Keratinocyte (primary cell): Measurements from ENCODE around the gene ACACA. TPM values are rescaled to one million over a fixed set of nuclear protein-coding genes. Genes with fewer than 3 reads are reported as not detected.

Source experiments
- DNase-seq: peaks from one replicate; pipeline ENCODE4 v3.0.0-alpha.2; 2011; ENCODE audit warnings: low read depth, missing footprints, low spot score
- FAIRE-seq: peaks from 2 replicates; lab custom pipeline; 2011; peaks lifted over from hg19 to GRCh38; lab: Jason Lieb, UNC
- H2AFZ ChIP-seq: 2 replicates; pipeline ENCODE4 v1.6.0; 2012; ENCODE audit warnings: low read length, control low read depth, inconsistent platforms; ENCODE audit not compliant: control insufficient read depth
- H3K27ac ChIP-seq: 2 replicates; pipeline ENCODE4 v1.5.1; 2011; ENCODE audit warnings: low read length; ENCODE audit not compliant: control insufficient read depth, insufficient read depth
- H3K27me3 ChIP-seq: 3 replicates; pipeline ENCODE4 v1.6.0; 2011; ENCODE audit warnings: low read length; ENCODE audit not compliant: control insufficient read depth, insufficient read depth; ENCODE audit errors: extremely low read depth
- H3K36me3 ChIP-seq, 2 experiments: 2 replicates in 1 of 2; 3 replicates in 1 of 2; pipeline ENCODE4 v1.5.1; 2011; ENCODE audit warnings: low read length in 2 of 2, mild to moderate bottlenecking in 1 of 2; ENCODE audit not compliant: control insufficient read depth in 2 of 2, insufficient read depth in 2 of 2; ENCODE audit errors: extremely low read depth in 1 of 2
- H3K4me1 ChIP-seq: 3 replicates; pipeline ENCODE4 v1.5.1; 2011; ENCODE audit warnings: low read length; ENCODE audit not compliant: control insufficient read depth, insufficient read depth; ENCODE audit errors: extremely low read depth
- H3K4me2 ChIP-seq: 3 replicates; pipeline ENCODE4 v1.6.0; 2011; ENCODE audit warnings: low read depth, low read length; ENCODE audit not compliant: control insufficient read depth, insufficient read depth; ENCODE audit errors: extremely low read depth
- H3K4me3 ChIP-seq, 3 experiments: fragments of 200-600 bp in 1 of 3; sonication (generic) in 1 of 3; 2 replicates in 2 of 3; 3 replicates in 1 of 3; pipeline ENCODE4 v1.5.1; 2011 to 2016; ENCODE audit warnings: low read length in 3 of 3, mild to moderate bottlenecking in 3 of 3, control low read depth in 2 of 3, inconsistent platforms in 1 of 3, low read depth in 1 of 3, mixed read lengths in 1 of 3, mixed run types in 1 of 3, moderate library complexity in 1 of 3; ENCODE audit not compliant: control insufficient read depth in 2 of 3, insufficient read depth in 2 of 3; ENCODE audit errors: extremely low read depth in 1 of 3
- H3K79me2 ChIP-seq: 2 replicates; pipeline ENCODE4 v1.6.0; 2012; ENCODE audit warnings: low read length; ENCODE audit not compliant: control insufficient read depth, insufficient read depth
- H3K9ac ChIP-seq: 3 replicates; pipeline ENCODE4 v1.6.0; 2011; ENCODE audit warnings: low read length; ENCODE audit not compliant: control insufficient read depth, insufficient read depth; ENCODE audit errors: extremely low read depth
- H3K9me1 ChIP-seq: 3 replicates; pipeline ENCODE4 v1.6.0; 2011; ENCODE audit warnings: low read length; ENCODE audit not compliant: control insufficient read depth, insufficient read depth; ENCODE audit errors: extremely low read depth
- H3K9me3 ChIP-seq: 2 replicates; pipeline ENCODE4 v1.5.1; 2012; ENCODE audit warnings: low read depth, low read length; ENCODE audit not compliant: control insufficient read depth
- H4K20me1 ChIP-seq: 3 replicates; pipeline ENCODE4 v1.6.0; 2011; ENCODE audit warnings: low read length; ENCODE audit not compliant: control insufficient read depth, insufficient read depth; ENCODE audit errors: extremely low read depth
- CTCF ChIP-seq, 3 experiments: IDR thresholded peaks in 1 of 3; conservative IDR thresholded peaks in 1 of 3; optimal IDR thresholded peaks in 1 of 3; 2 replicates in 2 of 3; 3 replicates in 1 of 3; pipeline versions ENCODE3 to v1.5.1; 2011; ENCODE audit warnings: low read length in 3 of 3, mild to moderate bottlenecking in 3 of 3, moderate library complexity in 2 of 3, control low read depth in 1 of 3, inconsistent platforms in 1 of 3; ENCODE audit not compliant: insufficient read depth in 2 of 3; ENCODE audit errors: extremely low read depth in 1 of 3
- EZH2 ChIP-seq: IDR thresholded peaks from one replicate; pipeline ENCODE4 v1.6.1; 2012; ENCODE audit warnings: inconsistent platforms, mild to moderate bottlenecking, low read length, moderate library complexity
- dilution Hi-C: fragments of 300-500 bp; cut with MboI; formaldehyde crosslinking; loops from one replicate; pipeline ENCODE4 v1.7.0; 2020; ENCODE audit warnings: low sequenced_read_pairs; ENCODE audit not compliant: extremely low pct_ligation_motif_present
- polyA plus RNA-seq, 5 experiments: library from polyadenylated mRNA; depleted of rRNA in 3 of 5; stranded (reverse) in 3 of 5; stranded (forward) in 1 of 5; unstranded in 1 of 5; fragments of >200 nt; gene quantifications; 1 replicate in 1 of 5; 2 replicates in 3 of 5; 3 replicates in 1 of 5; pipeline versions ENCODE4 v1.2.1 to v1.2.3, GENCODE V29; 2011 to 2012; ENCODE audit warnings: missing spikeins in 2 of 5, low read depth in 1 of 5, low replicate concordance in 1 of 5

Gene ACACA
- polyA plus RNA-seq, 1 donor (not counting 4 experiments of a cell fraction or from before 2014, with no cell fraction given): 85.8 TPM

- Histone ChIP-seq H3K79me2 (no peaks in the 10 kb centered on the region), H3K4me1 (no peaks in the 10 kb centered on the region), H3K27me3 (no peaks in the 10 kb centered on the region), H2AFZ (no peak overlapping the region), H3K9ac (no peak overlapping the region), H3K36me3 (peaks cover 5 to 6% of the 10 kb centered on the region in 2 experiments), H3K4me3 (no peak overlapping the region), H3K9me3 (no peaks in the 10 kb centered on the region), H3K4me2 (no peak overlapping the region), H3K9me1 (no peaks in the 10 kb centered on the region), H3K27ac (no peak overlapping the region), H4K20me1 (no peaks in the 10 kb centered on the region)
- dilution Hi-C loops: no loop called here
- no peak for TF ChIP-seq EZH2
- no peak for TF ChIP-seq CTCF (optimal IDR thresholded peaks at IDR 0.05 in 1 of 3, IDR thresholded peaks at IDR 0.05 in 1 of 3, conservative IDR thresholded peaks at IDR 0.05 in 1 of 3; ENCODE audit: extremely low read depth in 1 of 3, insufficient read depth in 2 of 3, low read length in 3 of 3)
- FAIRE-seq: no peak
- no peak for DNase-seq
Observed at GRCh38 chr17:37167756-37168155, 238.9 kb downstream of the ACACA start.

DNA sequence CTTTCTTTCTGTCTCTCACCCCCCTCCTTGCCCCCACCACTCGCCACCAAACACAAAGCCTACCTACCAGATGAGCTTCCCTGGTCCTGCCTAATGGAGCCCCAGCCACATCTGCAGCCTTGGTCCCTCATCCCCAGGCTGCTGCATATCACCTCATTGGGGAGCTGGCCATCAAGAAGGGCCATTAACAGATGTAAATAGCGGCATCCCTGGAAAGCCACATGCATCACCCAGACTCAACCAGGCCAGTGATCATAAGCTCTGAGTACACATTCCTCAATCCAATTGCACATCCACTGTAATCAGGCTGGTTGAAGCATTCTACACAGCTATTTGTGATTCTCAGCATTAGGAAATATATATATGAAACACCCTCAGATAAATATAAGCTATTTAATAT lies 242.6 kb downstream of the ACACA start:
- no peak for DNase-seq
- Histone ChIP-seq H3K9me1 (peaks cover 4% of the 10 kb centered on the region), H3K4me2 (no peak overlapping the region), H3K9me3 (no peaks in the 10 kb centered on the region), H3K4me3 (no peak overlapping the region), H3K36me3 (peaks cover 5 to 21% of the 10 kb centered on the region in 2 experiments), H3K4me1 (peaks cover 17% of the 10 kb centered on the region), H2AFZ (no peak overlapping the region), H3K27ac (no peak overlapping the region), H3K79me2 (no peaks in the 10 kb centered on the region), H3K27me3 (no peaks in the 10 kb centered on the region), H4K20me1 (no peaks in the 10 kb centered on the region), H3K9ac (no peak overlapping the region)
- no peak for FAIRE-seq
- TF ChIP-seq CTCF (optimal IDR thresholded peaks at IDR 0.05 in 1 of 3, IDR thresholded peaks at IDR 0.05 in 1 of 3, conservative IDR thresholded peaks at IDR 0.05 in 1 of 3; ENCODE audit: extremely low read depth in 1 of 3, insufficient read depth in 2 of 3, low read length in 3 of 3): no peak
- TF ChIP-seq EZH2: no peak
- dilution Hi-C loops: no loop called here
